ENCODE results near the gene CCBE1.
"Not testable (repeated sequence)": the region's sequence is repeated elsewhere in the genome, so short reads cannot be mapped to it uniquely, and the experiment has no call there.

Gene CCBE1

GRCh38 chr18:59721931-59722330, 24.7 kb upstream of the CCBE1 start:
- H3K27me3 Mint-ChIP-seq = peaks cover 16% of the 10 kb centered on the region
- H3K4me3 Mint-ChIP-seq = no peak overlapping the region
- no peak overlapping the region for H3K27ac Mint-ChIP-seq
- DNase-seq = no peak
- H3K4me1 Mint-ChIP-seq (ENCODE audit: low read depth) = no peaks in the 10 kb centered on the region
- no peaks in the 10 kb centered on the region for H3K36me3 Mint-ChIP-seq (ENCODE audit: low read depth)
- no peaks in the 10 kb centered on the region for H3K9me3 Mint-ChIP-seq

GRCh38 chr18:59721211-59721610, 24.0 kb upstream of the CCBE1 start:
- peaks cover 13% of the 10 kb centered on the region for H3K27me3 Mint-ChIP-seq
- no peaks in the 10 kb centered on the region for H3K9me3 Mint-ChIP-seq
- no peaks in the 10 kb centered on the region for H3K4me1 Mint-ChIP-seq (ENCODE audit: low read depth)
- no peak overlapping the region for H3K27ac Mint-ChIP-seq
- no peak for DNase-seq
- H3K4me3 Mint-ChIP-seq = no peak overlapping the region
- H3K36me3 Mint-ChIP-seq (ENCODE audit: low read depth) = no peaks in the 10 kb centered on the region

- no peak overlapping the region for H3K27ac Mint-ChIP-seq
- H3K36me3 Mint-ChIP-seq (ENCODE audit: low read depth) = no peaks in the 10 kb centered on the region
- no peak for DNase-seq
- H3K9me3 Mint-ChIP-seq = peaks cover 2% of the 10 kb centered on the region
- no peak overlapping the region for H3K4me3 Mint-ChIP-seq
- H3K4me1 Mint-ChIP-seq (ENCODE audit: low read depth) = no peaks in the 10 kb centered on the region
- H3K27me3 Mint-ChIP-seq = peaks cover 11% of the 10 kb centered on the region
Measured at GRCh38 chr18:59719544-59720181, 22.4 kb upstream of the CCBE1 start.

- Mint-ChIP-seq H3K27ac (no peak overlapping the region), H3K9me3 (peaks cover 4% of the 10 kb centered on the region), H3K27me3 (peaks cover 11% of the 10 kb centered on the region), H3K36me3 (ENCODE audit: low read depth) (no peaks in the 10 kb centered on the region), H3K4me1 (ENCODE audit: low read depth) (no peaks in the 10 kb centered on the region), H3K4me3 (no peak overlapping the region)
- no peak for DNase-seq
Measured at GRCh38 chr18:59718464-59719157, 21.4 kb upstream of the CCBE1 start.

- Mint-ChIP-seq H3K4me1 (ENCODE audit: low read depth) (no peaks in the 10 kb centered on the region), H3K9me3 (peaks cover 4% of the 10 kb centered on the region), H3K27me3 (peaks cover 11% of the 10 kb centered on the region), H3K36me3 (ENCODE audit: low read depth) (no peaks in the 10 kb centered on the region), H3K27ac (no peak overlapping the region), H3K4me3 (no peak overlapping the region)
- DNase-seq = no peak
Measured at GRCh38 chr18:59718108-59718463, 20.9 kb upstream of the CCBE1 start.

GRCh38 chr18:59717291-59717690, 20.1 kb upstream of the CCBE1 start:
- Mint-ChIP-seq H3K27ac (no peak overlapping the region), H3K36me3 (ENCODE audit: low read depth) (no peaks in the 10 kb centered on the region), H3K9me3 (peaks cover 4% of the 10 kb centered on the region), H3K27me3 (peaks cover 11% of the 10 kb centered on the region), H3K4me1 (ENCODE audit: low read depth) (no peaks in the 10 kb centered on the region), H3K4me3 (no peak overlapping the region)
- DNase-seq = no peak

- no peak overlapping the region for H3K27ac Mint-ChIP-seq
- H3K36me3 Mint-ChIP-seq (ENCODE audit: low read depth) = no peaks in the 10 kb centered on the region
- H3K4me3 Mint-ChIP-seq = no peak overlapping the region
- H3K9me3 Mint-ChIP-seq = peaks cover 4% of the 10 kb centered on the region
- peaks cover 7% of the 10 kb centered on the region for H3K27me3 Mint-ChIP-seq
- H3K4me1 Mint-ChIP-seq (ENCODE audit: low read depth) = no peaks in the 10 kb centered on the region
- no peak for DNase-seq
Measured at GRCh38 chr18:59715966-59716369, 18.7 kb upstream of the CCBE1 start.

GRCh38 chr18:59715445-59715844, 18.2 kb upstream of the CCBE1 start:
- Mint-ChIP-seq H3K27ac (no peak overlapping the region), H3K4me1 (ENCODE audit: low read depth) (no peaks in the 10 kb centered on the region), H3K27me3 (peaks cover 7% of the 10 kb centered on the region), H3K9me3 (peaks cover 4% of the 10 kb centered on the region), H3K36me3 (ENCODE audit: low read depth) (no peaks in the 10 kb centered on the region), H3K4me3 (no peak overlapping the region)
- DNase-seq = no peak

GRCh38 chr18:59714096-59714495, 16.9 kb upstream of the CCBE1 start:
- H3K36me3 Mint-ChIP-seq (ENCODE audit: low read depth); H3K27ac Mint-ChIP-seq; H3K4me1 Mint-ChIP-seq (ENCODE audit: low read depth); H3K4me3 Mint-ChIP-seq; H3K9me3 Mint-ChIP-seq; DNase-seq; H3K27me3 Mint-ChIP-seq: not testable (repeated sequence)

- Mint-ChIP-seq H3K36me3 (ENCODE audit: low read depth) (no peaks in the 10 kb centered on the region), H3K27me3 (no peaks in the 10 kb centered on the region), H3K4me1 (ENCODE audit: low read depth) (no peaks in the 10 kb centered on the region), H3K27ac (no peak overlapping the region), H3K4me3 (no peak overlapping the region), H3K9me3 (peaks cover 4% of the 10 kb centered on the region)
- DNase-seq = no peak
Measured at GRCh38 chr18:59712311-59712710, 15.1 kb upstream of the CCBE1 start.

GRCh38 chr18:59708988-59709387, 11.8 kb upstream of the CCBE1 start:
- no peak for DNase-seq
- peaks cover 8% of the 10 kb centered on the region for H3K27me3 Mint-ChIP-seq
- no peaks in the 10 kb centered on the region for H3K4me1 Mint-ChIP-seq (ENCODE audit: low read depth)
- no peaks in the 10 kb centered on the region for H3K36me3 Mint-ChIP-seq (ENCODE audit: low read depth)
- H3K9me3 Mint-ChIP-seq = no peaks in the 10 kb centered on the region
- no peak overlapping the region for H3K4me3 Mint-ChIP-seq
- no peak overlapping the region for H3K27ac Mint-ChIP-seq

GRCh38 chr18:59707306-59707705, 10.1 kb upstream of the CCBE1 start:
- Mint-ChIP-seq H3K27ac (no peak overlapping the region), H3K27me3 (peaks cover 11% of the 10 kb centered on the region), H3K4me1 (ENCODE audit: low read depth) (no peaks in the 10 kb centered on the region), H3K9me3 (no peaks in the 10 kb centered on the region), H3K36me3 (ENCODE audit: low read depth) (no peaks in the 10 kb centered on the region), H3K4me3 (no peak overlapping the region)
- no peak for DNase-seq

- H3K36me3 Mint-ChIP-seq (ENCODE audit: low read depth) = no peaks in the 10 kb centered on the region
- no peaks in the 10 kb centered on the region for H3K9me3 Mint-ChIP-seq
- H3K4me1 Mint-ChIP-seq (ENCODE audit: low read depth) = no peaks in the 10 kb centered on the region
- peaks cover 11% of the 10 kb centered on the region for H3K27me3 Mint-ChIP-seq
- no peak overlapping the region for H3K27ac Mint-ChIP-seq
- no peak overlapping the region for H3K4me3 Mint-ChIP-seq
- DNase-seq = no peak
Measured at GRCh38 chr18:59706499-59706898, 9.3 kb upstream of the CCBE1 start.

GRCh38 chr18:59705145-59705544, 7.9 kb upstream of the CCBE1 start:
- no peak overlapping the region for H3K4me3 Mint-ChIP-seq
- DNase-seq = no peak
- peaks cover 11% of the 10 kb centered on the region for H3K27me3 Mint-ChIP-seq
- H3K36me3 Mint-ChIP-seq (ENCODE audit: low read depth) = no peaks in the 10 kb centered on the region
- no peak overlapping the region for H3K27ac Mint-ChIP-seq
- H3K4me1 Mint-ChIP-seq (ENCODE audit: low read depth) = no peaks in the 10 kb centered on the region
- no peaks in the 10 kb centered on the region for H3K9me3 Mint-ChIP-seq

- H3K9me3 Mint-ChIP-seq = no peaks in the 10 kb centered on the region
- no peaks in the 10 kb centered on the region for H3K4me1 Mint-ChIP-seq (ENCODE audit: low read depth)
- H3K27ac Mint-ChIP-seq = no peak overlapping the region
- H3K4me3 Mint-ChIP-seq = no peak overlapping the region
- DNase-seq = no peak
- peaks cover 19% of the 10 kb centered on the region for H3K27me3 Mint-ChIP-seq
- no peaks in the 10 kb centered on the region for H3K36me3 Mint-ChIP-seq (ENCODE audit: low read depth)
Measured at GRCh38 chr18:59704146-59704545, 6.9 kb upstream of the CCBE1 start.
